Measurements from ENCODE around the gene INO80E. TPM values are rescaled to one million over a fixed set of nuclear protein-coding genes. Genes with fewer than 3 reads are reported as not detected.

Gene INO80E
- total and polyA plus RNA-seq, 12 donors: 23.2 to 80.4 (median 31.1) TPM

- Histone ChIP-seq H3K27me3 (peaks cover 19 to 41% (median 38%) of the 10 kb centered on the region in 7 donors), H3K4me3 (no peak overlapping the region), H3K4me1 (peaks cover 3 to 26% (median 17%) of the 10 kb centered on the region in 9 donors), H3K36me3 (peaks cover 0 to 30% (median 0%) of the 10 kb centered on the region in 9 donors), H3K9me3 (no peaks in the 10 kb centered on the region), H3K27ac (no peak overlapping the region)
- intact Hi-C loops (cut with DNase I): loop anchor here in 5 of 10 donors (5.0 to 10.0 kb wide), 5 partner anchors 80 to 302 kb away; partner anchors contain the start of genes KCTD13 (in 4 of the 5) and CDIPT (in 2 of the 5)
- TF ChIP-seq, protein P1, sequence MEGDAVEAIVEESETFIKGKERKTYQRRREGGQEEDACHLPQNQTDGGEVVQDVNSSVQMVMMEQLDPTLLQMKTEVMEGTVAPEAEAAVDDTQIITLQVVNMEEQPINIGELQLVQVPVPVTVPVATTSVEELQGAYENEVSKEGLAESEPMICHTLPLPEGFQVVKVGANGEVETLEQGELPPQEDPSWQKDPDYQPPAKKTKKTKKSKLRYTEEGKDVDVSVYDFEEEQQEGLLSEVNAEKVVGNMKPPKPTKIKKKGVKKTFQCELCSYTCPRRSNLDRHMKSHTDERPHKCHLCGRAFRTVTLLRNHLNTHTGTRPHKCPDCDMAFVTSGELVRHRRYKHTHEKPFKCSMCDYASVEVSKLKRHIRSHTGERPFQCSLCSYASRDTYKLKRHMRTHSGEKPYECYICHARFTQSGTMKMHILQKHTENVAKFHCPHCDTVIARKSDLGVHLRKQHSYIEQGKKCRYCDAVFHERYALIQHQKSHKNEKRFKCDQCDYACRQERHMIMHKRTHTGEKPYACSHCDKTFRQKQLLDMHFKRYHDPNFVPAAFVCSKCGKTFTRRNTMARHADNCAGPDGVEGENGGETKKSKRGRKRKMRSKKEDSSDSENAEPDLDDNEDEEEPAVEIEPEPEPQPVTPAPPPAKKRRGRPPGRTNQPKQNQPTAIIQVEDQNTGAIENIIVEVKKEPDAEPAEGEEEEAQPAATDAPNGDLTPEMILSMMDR (IDR thresholded peaks at IDR 0.05): no peak
- ATAC-seq: no peak
- DNase-seq: no peak
- 80 to 88% methylated on average over 34 of the region's 34 CpGs for WGBS, 2 donors
Observed at GRCh38 chr16:30006659-30007377, 10.8 kb downstream of the INO80E start.

GRCh38 chr16:30007378-30007895, 11.4 kb downstream of the INO80E start:
- TF ChIP-seq, protein P1 (IDR thresholded peaks at IDR 0.05): no peak
- Histone ChIP-seq H3K4me1 (peaks cover 3 to 31% (median 18%) of the 10 kb centered on the region in 9 donors), H3K4me3 (no peak overlapping the region), H3K36me3 (peaks cover 0 to 24% (median 0%) of the 10 kb centered on the region in 9 donors), H3K27ac (no peak overlapping the region), H3K27me3 (peaks cover 19 to 46% (median 44%) of the 10 kb centered on the region in 7 donors), H3K9me3 (no peaks in the 10 kb centered on the region)
- 68 to 74% methylated on average over 11 of the region's 11 CpGs for WGBS, 2 donors
- DNase-seq (no peak), ATAC-seq (no peak)
- intact Hi-C loops (cut with DNase I): loop anchor here in 5 of 10 donors (5.0 to 10.0 kb wide), 5 partner anchors 80 to 303 kb away; partner anchors contain the start of genes KCTD13 (in 4 of the 5) and CDIPT (in 2 of the 5)

DNA sequence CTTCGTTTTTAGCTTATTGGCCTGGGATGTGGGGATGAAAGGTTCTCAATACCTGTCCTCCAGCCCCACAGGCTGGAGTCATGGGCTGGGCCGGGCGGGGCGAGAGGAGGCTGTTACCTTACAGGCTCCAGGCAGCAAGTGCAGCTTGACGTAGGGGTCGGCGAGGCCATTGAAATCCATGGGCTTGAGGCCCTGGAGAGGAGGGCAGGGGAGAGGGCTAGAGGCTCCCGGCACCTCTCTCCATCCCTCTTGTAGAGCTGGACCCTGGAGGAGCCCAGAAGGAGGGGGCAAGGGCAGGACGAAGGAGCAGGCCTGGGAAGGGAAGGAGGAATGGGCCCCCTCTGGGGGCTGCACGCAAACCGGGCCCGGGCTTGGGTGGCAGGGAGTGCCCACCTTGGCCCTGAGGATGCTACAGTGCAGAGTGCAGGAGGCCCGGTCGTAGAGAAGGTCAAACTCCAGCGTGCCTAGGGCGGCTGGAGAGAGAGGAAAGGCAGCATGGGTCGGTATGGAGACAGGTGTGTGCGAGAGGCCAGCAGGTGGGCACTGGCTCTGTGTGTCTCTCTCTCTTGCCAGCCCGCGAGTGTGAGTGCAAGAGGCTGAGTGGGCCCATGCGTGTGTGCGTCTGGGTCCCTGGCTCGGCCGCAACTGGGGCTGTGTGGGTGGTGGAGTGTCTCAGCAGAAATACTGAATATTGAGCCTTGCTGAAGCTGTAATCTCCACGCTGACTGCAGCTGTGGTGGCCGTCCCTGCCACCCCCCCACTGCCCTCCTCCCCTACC, 13.2 kb downstream of the INO80E start:
- H3K9me3 ChIP-seq: no peaks in the 10 kb centered on the region
- DNase-seq: no peak
- TF ChIP-seq, protein P1 (IDR thresholded peaks at IDR 0.05): no peak
- intact Hi-C loops (cut with DNase I): loop anchor here in 5 of 10 donors (5.0 to 10.0 kb wide), 5 partner anchors 82 to 304 kb away; partner anchors contain the start of genes KCTD13 (in 4 of the 5) and CDIPT (in 2 of the 5)
- H3K4me1 ChIP-seq: peaks cover 3 to 31% (median 18%) of the 10 kb centered on the region in 9 donors
- 38 to 50% methylated on average over 24 to 26 of the region's 26 CpGs for WGBS, 2 donors
- peaks cover 0 to 9% (median 0%) of the 10 kb centered on the region in 9 donors for H3K36me3 ChIP-seq
- ATAC-seq: no peak
- peaks cover 19 to 52% (median 46%) of the 10 kb centered on the region in 7 donors for H3K27me3 ChIP-seq
- H3K4me3 ChIP-seq: no peak overlapping the region
- no peak overlapping the region for H3K27ac ChIP-seq
